ENCODE measurements around the gene DCC.

The DCC gene

GRCh38 chr18:52468496-52468895, 128.5 kb downstream of the DCC start:
- H3K4me1 Mint-ChIP-seq: no peaks in the 10 kb centered on the region
- ATAC-seq (replicated peaks) (no peak), DNase-seq (no peak)
- H3K27ac Mint-ChIP-seq: no peak overlapping the region
- H3K4me3 Mint-ChIP-seq: no peak overlapping the region
- H3K9me3 Mint-ChIP-seq: peaks cover 0 to 4% of the 10 kb centered on the region in 2 donors
- H3K27me3 Mint-ChIP-seq: no peaks in the 10 kb centered on the region
- H3K36me3 Mint-ChIP-seq: no peaks in the 10 kb centered on the region

GRCh38 chr18:52475325-52475724, 135.3 kb downstream of the DCC start:
- no peak overlapping the region for H3K4me3 Mint-ChIP-seq
- H3K9me3 Mint-ChIP-seq: peaks cover 3 to 4% of the 10 kb centered on the region in 2 donors
- H3K27me3 Mint-ChIP-seq: no peaks in the 10 kb centered on the region
- DNase-seq (no peak), ATAC-seq (replicated peaks) (no peak)
- H3K27ac Mint-ChIP-seq: no peak overlapping the region
- no peaks in the 10 kb centered on the region for H3K4me1 Mint-ChIP-seq
- H3K36me3 Mint-ChIP-seq: no peaks in the 10 kb centered on the region

GRCh38 chr18:52481116-52481515, 141.1 kb downstream of the DCC start:
- peaks cover 0 to 4% of the 10 kb centered on the region in 2 donors for H3K9me3 Mint-ChIP-seq
- H3K27ac Mint-ChIP-seq: no peak overlapping the region
- H3K4me1 Mint-ChIP-seq: no peaks in the 10 kb centered on the region
- H3K27me3 Mint-ChIP-seq: no peaks in the 10 kb centered on the region
- H3K36me3 Mint-ChIP-seq: no peaks in the 10 kb centered on the region
- ATAC-seq (replicated peaks) (no peak), DNase-seq (no peak)
- H3K4me3 Mint-ChIP-seq: no peak overlapping the region

- Mint-ChIP-seq H3K27ac (no peak overlapping the region), H3K4me3 (no peak overlapping the region), H3K36me3 (no peaks in the 10 kb centered on the region), H3K9me3 (no peaks in the 10 kb centered on the region), H3K27me3 (no peaks in the 10 kb centered on the region), H3K4me1 (no peaks in the 10 kb centered on the region)
- ATAC-seq (replicated peaks): no peak
- no peak for DNase-seq
These were observed 145.0 kb downstream of the DCC start for GRCh38 chr18:52484977-52485376.

GRCh38 chr18:52486052-52486451, 146.1 kb downstream of the DCC start:
- ATAC-seq (replicated peaks) (no peak), DNase-seq (no peak)
- H3K27ac Mint-ChIP-seq: no peak overlapping the region
- H3K4me3 Mint-ChIP-seq: no peak overlapping the region
- H3K4me1 Mint-ChIP-seq: no peaks in the 10 kb centered on the region
- no peaks in the 10 kb centered on the region for H3K27me3 Mint-ChIP-seq
- no peaks in the 10 kb centered on the region for H3K36me3 Mint-ChIP-seq
- no peaks in the 10 kb centered on the region for H3K9me3 Mint-ChIP-seq

GRCh38 chr18:52489396-52490306, 149.7 kb downstream of the DCC start:
- Mint-ChIP-seq H3K27me3 (no peaks in the 10 kb centered on the region), H3K4me1 (no peaks in the 10 kb centered on the region), H3K9me3 (peaks cover 5 to 9% of the 10 kb centered on the region in 2 donors), H3K36me3 (no peaks in the 10 kb centered on the region), H3K4me3 (no peak overlapping the region), H3K27ac (no peak overlapping the region)
- no peak for DNase-seq
- ATAC-seq (replicated peaks): no peak

- no peak overlapping the region for H3K27ac Mint-ChIP-seq
- H3K9me3 Mint-ChIP-seq: peaks cover 8 to 9% of the 10 kb centered on the region in 2 donors
- ATAC-seq (replicated peaks): no peak
- no peak overlapping the region for H3K4me3 Mint-ChIP-seq
- H3K36me3 Mint-ChIP-seq: no peaks in the 10 kb centered on the region
- no peak for DNase-seq
- H3K27me3 Mint-ChIP-seq: no peaks in the 10 kb centered on the region
- no peaks in the 10 kb centered on the region for H3K4me1 Mint-ChIP-seq
These were observed 156.4 kb downstream of the DCC start for GRCh38 chr18:52496426-52496825.

- no peaks in the 10 kb centered on the region for H3K36me3 Mint-ChIP-seq
- DNase-seq (no peak), ATAC-seq (replicated peaks) (no peak)
- H3K4me3 Mint-ChIP-seq: no peak overlapping the region
- peaks cover 3 to 5% of the 10 kb centered on the region in 2 donors for H3K9me3 Mint-ChIP-seq
- H3K27me3 Mint-ChIP-seq: no peaks in the 10 kb centered on the region
- H3K27ac Mint-ChIP-seq: no peak overlapping the region
- H3K4me1 Mint-ChIP-seq: no peaks in the 10 kb centered on the region
These were observed 159.0 kb downstream of the DCC start for GRCh38 chr18:52499016-52499415.

GRCh38 chr18:52499644-52500043, 159.6 kb downstream of the DCC start:
- peaks cover 0 to 3% of the 10 kb centered on the region in 2 donors for H3K9me3 Mint-ChIP-seq
- ATAC-seq (replicated peaks) (no peak), DNase-seq (no peak)
- no peaks in the 10 kb centered on the region for H3K27me3 Mint-ChIP-seq
- H3K36me3 Mint-ChIP-seq: no peaks in the 10 kb centered on the region
- no peaks in the 10 kb centered on the region for H3K4me1 Mint-ChIP-seq
- H3K27ac Mint-ChIP-seq: no peak overlapping the region
- no peak overlapping the region for H3K4me3 Mint-ChIP-seq

- H3K36me3 Mint-ChIP-seq: no peaks in the 10 kb centered on the region
- H3K9me3 Mint-ChIP-seq: no peaks in the 10 kb centered on the region
- H3K4me3 Mint-ChIP-seq: no peak overlapping the region
- no peaks in the 10 kb centered on the region for H3K4me1 Mint-ChIP-seq
- H3K27ac Mint-ChIP-seq: no peak overlapping the region
- DNase-seq: no peak
- no peak for ATAC-seq (replicated peaks)
- no peaks in the 10 kb centered on the region for H3K27me3 Mint-ChIP-seq
These were observed 164.6 kb downstream of the DCC start for GRCh38 chr18:52504589-52504988.

- no peak overlapping the region for H3K27ac Mint-ChIP-seq
- DNase-seq: no peak
- H3K4me1 Mint-ChIP-seq: no peaks in the 10 kb centered on the region
- H3K36me3 Mint-ChIP-seq: no peaks in the 10 kb centered on the region
- H3K27me3 Mint-ChIP-seq: no peaks in the 10 kb centered on the region
- no peak overlapping the region for H3K4me3 Mint-ChIP-seq
- no peaks in the 10 kb centered on the region for H3K9me3 Mint-ChIP-seq
- no peak for ATAC-seq (replicated peaks)
These were observed 170.1 kb downstream of the DCC start for GRCh38 chr18:52510139-52510538.

GRCh38 chr18:52518086-52518485, 178.1 kb downstream of the DCC start:
- Mint-ChIP-seq H3K27ac (no peak overlapping the region), H3K9me3 (peaks cover 0 to 2% of the 10 kb centered on the region in 2 donors), H3K36me3 (no peaks in the 10 kb centered on the region), H3K4me3 (no peak overlapping the region), H3K27me3 (no peaks in the 10 kb centered on the region), H3K4me1 (no peaks in the 10 kb centered on the region)
- no peak for DNase-seq
- no peak for ATAC-seq (replicated peaks)

GRCh38 chr18:52519021-52519420, 179.0 kb downstream of the DCC start:
- no peaks in the 10 kb centered on the region for H3K27me3 Mint-ChIP-seq
- H3K4me1 Mint-ChIP-seq: no peaks in the 10 kb centered on the region
- no peaks in the 10 kb centered on the region for H3K36me3 Mint-ChIP-seq
- H3K4me3 Mint-ChIP-seq: no peak overlapping the region
- H3K27ac Mint-ChIP-seq: no peak overlapping the region
- ATAC-seq (replicated peaks) (no peak), DNase-seq (no peak)
- peaks cover 0 to 2% of the 10 kb centered on the region in 2 donors for H3K9me3 Mint-ChIP-seq

GRCh38 chr18:52523566-52523965, 183.6 kb downstream of the DCC start:
- DNase-seq: no peak
- H3K27ac Mint-ChIP-seq: no peak overlapping the region
- ATAC-seq (replicated peaks): no peak

GRCh38 chr18:52531836-52532235, 191.8 kb downstream of the DCC start:
- Mint-ChIP-seq H3K36me3 (no peaks in the 10 kb centered on the region), H3K9me3 (peaks cover 0 to 3% of the 10 kb centered on the region in 2 donors), H3K4me3 (no peak overlapping the region), H3K27ac (no peak overlapping the region), H3K4me1 (peaks cover 0 to 4% of the 10 kb centered on the region in 2 donors), H3K27me3 (no peaks in the 10 kb centered on the region)
- ATAC-seq (replicated peaks): no peak
- DNase-seq: no peak

More at GRCh38 chr18:52523566-52523965, 183.6 kb downstream of the DCC start:
- Mint-ChIP-seq H3K4me3 (no peak overlapping the region), H3K27me3 (no peaks in the 10 kb centered on the region), H3K9me3 (peaks cover 0 to 2% of the 10 kb centered on the region in 2 donors), H3K36me3 (no peaks in the 10 kb centered on the region), H3K4me1 (no peaks in the 10 kb centered on the region)

All from stimulated activated naive B cell treated with anti-CD40 and anti-IgM and Interleukin-4, amounts not matched to agents 10 μg/mL and 1 μg/mL and 100 μg/mL, for 72 hours (primary cell).